Ramos (cell line): Measurements from ENCODE around the gene CLPTM1L.
"Not testable (repeated sequence)": the region's sequence is repeated elsewhere in the genome, so short reads cannot be mapped to it uniquely, and the experiment has no call there.

Source experiments
- in situ Hi-C: fragments of 300-500 bp; cut with MboI; formaldehyde crosslinking; loops from one replicate; pipeline ENCODE4 v1.14.3; 2022; ENCODE audit warnings: low sequenced_read_pairs; ENCODE audit not compliant: unreplicated experiment

CLPTM1L gene

DNA sequence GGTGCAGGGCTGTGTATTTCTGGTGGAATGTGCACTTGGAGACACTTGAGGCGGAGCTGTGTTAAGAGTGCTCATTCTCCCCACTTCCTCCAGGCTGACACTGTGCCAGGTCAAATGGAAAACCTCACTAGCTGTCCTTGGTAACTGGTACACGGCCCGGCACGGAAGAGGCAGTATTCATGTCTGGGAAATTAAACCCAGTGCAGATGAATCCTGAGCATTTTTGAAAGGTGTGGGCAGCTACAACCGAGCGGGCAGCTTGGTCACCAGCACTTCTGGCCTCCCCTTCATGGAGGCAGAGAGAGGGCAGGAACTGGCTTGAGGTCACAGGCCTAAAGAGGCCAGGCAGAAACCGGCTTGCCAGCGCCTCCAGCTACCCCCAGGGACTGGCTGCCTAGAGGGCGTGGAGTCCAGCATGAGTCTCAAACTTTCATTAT lies 1.6 kb downstream of the CLPTM1L start:
- in situ Hi-C loops = no loop called here

DNA sequence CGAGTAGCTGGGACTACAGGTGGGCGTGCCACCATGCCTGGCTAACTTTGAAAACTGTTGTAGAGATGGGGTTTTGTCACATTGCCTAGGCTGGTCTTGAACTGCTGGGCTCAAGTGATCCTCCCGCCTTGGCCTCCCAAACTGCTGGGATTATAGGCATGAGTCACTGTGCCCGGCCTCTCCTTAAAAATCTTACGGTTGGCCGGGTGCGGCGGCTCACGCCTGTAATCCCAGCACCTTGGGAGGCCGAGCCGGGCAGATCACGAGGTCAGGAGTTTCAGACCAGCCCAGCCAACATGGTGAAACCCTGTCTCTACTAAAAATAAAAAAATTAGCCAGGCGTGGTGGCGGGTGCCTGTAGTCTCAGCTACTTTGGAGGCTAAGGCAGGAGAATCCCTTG lies 2.2 kb downstream of the CLPTM1L start:
- in situ Hi-C loops = not testable (repeated sequence)

DNA sequence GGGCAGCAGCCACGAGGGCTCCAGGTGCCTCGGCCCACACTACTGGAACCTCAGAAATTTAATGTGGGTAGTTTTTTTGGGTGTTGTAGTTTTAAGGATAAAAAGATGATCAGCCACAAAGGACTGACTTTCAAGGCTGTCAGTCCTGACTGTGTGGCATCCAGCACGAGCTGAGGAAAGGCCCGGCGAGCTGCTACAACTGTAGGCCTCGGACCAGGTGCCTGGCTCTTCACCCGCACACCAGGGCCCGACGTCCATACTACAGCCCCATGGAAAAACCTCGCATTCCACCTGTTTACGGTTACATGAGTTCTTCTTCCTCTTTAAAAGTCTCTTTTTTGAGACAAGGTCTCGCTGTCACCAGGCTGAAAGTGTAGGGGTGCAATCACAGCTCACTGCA lies 2.6 kb downstream of the CLPTM1L start:
- in situ Hi-C loops = no loop called here

DNA sequence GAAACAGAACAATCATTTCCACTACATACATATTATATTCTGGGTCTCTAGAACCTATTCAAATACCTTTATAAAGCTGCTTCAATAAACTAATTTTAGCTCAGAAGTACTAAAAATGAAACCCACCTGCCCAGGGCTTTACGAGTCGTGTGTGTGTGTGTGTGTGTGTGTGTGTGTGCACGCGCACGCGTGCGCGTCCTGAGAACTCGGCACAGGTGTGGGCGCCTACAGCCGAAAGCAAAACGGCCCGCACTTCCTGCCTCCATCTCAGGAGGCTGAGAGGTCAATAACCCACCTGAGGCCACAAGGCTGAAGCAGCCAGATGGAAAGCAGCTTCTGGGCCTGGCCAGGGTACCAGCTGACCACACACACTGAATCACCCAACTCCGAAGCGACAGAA lies 3.0 kb downstream of the CLPTM1L start:
- in situ Hi-C loops = no loop called here

DNA sequence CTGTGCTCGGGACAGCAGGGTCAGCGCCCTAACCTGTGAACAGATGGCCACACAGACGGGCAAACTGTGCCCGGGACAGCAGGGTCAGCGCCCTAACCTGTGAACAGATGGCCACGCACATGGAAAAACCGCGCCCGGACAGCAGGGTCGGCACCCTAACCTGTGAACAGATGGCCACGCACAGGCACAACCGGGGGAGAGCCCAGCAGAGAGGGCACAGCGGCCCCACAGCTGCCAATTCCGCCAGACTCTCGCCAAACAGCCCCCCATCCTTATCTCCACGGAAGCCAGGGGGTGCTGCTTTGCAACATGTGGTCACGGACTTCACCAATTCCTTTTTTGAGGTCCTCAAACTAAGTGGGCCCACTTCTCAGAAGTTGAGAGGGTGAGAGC lies 5.1 kb downstream of the CLPTM1L start:
- in situ Hi-C loops = not testable (repeated sequence)

DNA sequence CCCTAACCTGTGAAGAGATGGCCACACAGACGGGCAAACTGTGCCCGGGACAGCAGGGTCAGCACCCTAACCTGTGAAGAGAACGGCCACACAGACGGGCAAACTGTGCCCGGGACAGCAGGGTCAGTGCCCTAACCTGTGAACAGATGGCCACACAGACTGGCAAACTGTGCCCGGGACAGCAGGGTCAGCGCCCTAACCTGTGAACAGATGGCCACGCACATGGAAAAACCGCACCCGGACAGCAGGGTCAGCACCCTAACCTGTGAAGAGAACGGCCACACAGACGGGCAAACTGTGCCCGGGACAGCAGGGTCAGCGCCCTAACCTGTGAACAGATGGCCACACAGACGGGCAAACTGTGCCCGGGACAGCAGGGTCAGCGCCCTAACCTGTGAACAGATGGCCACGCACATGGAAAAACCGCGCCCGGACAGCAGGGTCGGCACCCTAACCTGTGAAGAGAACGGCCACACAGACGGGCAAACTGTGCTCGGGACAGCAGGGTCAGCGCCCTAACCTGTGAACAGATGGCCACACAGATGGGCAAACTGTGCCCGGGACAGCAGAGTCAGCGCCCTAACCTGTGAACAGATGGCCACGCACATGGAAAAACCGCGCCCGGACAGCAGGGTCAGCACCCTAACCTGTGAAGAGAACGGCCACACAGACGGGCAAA lies 5.6 kb downstream of the CLPTM1L start:
- in situ Hi-C loops = not testable (repeated sequence)

DNA sequence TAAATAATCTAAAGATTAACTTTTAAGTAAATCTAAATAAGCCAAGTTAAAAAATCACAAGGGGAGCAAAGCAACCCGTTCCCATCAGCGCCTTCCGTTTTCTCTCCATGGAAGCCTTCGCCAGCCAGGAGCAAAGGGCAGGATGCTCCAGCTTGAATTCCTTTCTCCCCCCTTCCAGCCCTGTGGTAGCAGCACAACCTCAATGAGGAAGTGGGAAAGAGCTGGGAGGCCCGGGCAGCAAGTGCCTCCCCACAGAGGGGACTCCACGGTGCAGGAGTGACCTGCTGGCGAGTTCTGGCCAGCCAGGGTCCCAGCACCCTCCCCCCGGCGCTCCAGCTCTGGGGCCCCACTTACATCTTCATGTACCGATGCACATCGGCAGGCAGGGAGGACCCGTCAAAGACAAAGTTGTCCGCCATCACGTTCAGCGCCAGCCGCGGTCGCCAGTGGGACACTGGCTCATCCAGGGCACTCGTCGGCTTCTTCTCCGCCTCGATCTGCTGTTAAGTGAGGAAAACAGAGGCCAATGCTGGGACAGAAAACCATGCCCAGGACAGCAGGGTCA lies 6.3 kb downstream of the CLPTM1L start:
- in situ Hi-C loops = no loop called here

DNA sequence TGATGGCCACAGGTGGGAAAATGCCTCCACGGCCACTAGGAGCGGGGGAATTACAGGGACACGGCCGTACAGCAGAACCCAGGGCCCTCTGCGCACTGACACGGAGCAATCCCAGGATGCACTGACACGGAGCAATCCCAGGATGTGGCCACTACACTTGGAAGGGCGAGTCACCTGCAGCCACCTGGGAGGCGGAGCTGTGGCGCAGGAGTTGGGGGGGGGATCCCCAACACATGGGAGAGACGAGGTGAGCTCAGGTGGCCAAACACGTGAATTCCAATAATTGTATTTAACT lies 6.8 kb downstream of the CLPTM1L start:
- in situ Hi-C loops = no loop called here

DNA sequence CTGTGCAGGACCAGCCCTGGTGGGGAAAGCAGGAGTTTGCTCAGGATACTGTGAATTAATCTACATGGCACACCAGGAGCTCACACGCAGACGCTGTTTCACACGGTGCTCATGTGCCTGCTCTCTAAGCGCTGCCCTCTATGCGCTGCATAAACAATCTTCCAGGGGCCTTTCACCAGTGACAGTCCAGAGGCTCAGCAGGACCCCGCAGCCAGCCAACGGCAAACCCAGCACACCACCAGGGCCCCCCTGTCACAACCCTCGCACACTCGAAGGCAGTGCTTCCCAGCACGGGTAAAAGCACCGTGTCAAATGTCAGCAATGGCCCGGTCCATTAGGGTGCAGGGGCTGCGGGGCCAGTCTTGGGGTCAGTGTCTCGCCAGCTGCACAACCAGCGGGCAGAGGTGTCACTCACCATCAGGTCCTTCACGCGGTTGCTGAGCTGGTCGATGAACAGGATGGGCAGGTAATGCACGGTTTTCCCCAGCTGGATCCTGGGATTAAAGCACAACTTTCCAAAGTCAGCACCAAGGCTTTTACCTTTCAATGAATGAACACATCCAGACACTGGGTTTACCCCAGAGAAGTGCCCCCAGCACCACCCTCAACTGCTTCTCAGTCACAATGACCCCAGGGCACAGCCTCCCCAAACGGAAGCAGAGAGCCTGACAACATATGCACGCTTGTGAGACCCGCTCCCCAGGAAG lies 7.3 kb downstream of the CLPTM1L start:
- in situ Hi-C loops = no loop called here

DNA sequence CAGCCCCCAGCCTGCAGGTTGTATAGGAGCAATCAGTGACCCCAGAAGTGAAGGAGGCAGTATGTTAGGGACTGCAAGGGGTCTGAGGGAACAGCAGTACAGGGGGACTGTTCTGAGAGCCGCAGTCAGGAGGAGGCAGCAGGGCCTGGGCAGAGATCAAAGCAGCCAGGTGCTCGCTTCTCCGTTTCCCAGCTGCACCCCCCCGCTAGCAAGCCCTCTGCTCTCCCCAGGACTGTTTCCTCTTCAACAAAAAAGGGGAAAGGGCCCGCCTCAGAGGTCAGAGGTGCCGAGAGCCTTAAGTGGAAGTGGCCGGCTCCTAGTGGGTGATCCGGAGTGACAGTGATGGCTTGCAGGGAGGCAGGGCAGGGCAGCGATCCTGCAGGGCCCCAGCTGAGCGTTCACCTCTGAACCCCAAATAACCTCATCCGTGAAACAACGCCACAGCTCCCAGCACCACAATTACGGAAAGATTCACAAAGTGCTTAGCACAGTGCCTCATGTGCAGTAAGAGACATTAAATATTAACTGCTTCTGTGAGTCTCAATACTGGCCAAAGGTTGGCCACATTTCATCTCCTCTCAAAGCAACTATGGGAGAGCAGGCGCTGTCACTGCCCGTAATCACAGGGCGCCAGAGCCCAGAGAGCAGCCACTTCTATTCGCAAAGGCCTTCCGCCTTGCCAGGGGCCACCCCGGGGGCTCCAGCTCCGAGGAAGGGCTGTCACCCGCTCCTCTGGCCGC lies 8.0 kb downstream of the CLPTM1L start:
- in situ Hi-C loops = no loop called here

DNA sequence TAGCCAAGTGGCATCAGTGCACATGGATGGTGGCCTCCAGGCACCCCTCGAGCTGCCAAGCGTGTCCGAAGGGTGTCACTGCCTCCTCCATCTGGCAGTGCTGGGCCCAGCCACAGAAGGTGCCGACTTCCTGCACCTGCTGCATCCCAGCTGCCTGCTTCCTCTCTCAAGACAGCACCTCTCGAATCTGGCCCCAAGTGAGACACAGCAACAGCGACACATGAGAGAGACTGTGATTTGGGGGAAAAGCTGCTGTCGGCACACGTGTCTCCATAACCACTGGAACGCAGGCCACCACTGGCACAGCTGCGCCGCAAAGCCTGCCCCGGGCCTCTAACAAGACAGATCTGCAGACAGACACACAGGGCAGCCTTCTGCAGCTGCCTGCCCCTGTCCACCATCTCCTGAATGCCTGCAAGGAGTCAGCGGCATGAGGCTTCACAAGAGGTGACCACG lies 8.8 kb downstream of the CLPTM1L start:
- in situ Hi-C loops = no loop called here

DNA sequence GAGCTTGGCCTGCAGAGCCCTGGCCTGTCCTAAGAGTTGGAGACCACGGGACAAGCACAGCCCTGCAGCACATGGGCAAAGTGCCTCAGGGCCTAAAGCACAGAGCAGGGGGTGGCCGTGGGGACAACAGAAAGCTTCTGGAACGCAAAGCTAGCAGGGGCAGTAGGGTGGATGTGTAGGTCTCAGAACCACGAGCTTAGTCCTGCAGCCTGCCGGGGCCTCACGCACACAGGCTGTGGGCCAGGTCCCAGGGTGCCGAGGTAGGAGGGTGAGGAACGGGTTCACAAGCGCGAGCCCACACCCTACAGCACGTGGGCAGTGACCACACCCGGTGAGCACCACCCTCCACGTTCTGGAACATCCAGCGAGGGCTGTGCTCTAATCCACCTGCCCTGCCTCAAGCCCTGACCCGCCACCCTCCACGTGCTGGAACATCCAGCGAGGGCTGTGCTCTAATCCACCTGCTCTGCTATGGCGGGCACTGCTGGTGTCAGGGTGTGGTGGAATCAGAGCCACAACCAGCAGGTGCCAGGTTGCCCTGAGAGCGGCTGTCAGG lies 9.3 kb downstream of the CLPTM1L start:
- in situ Hi-C loops = no loop called here

DNA sequence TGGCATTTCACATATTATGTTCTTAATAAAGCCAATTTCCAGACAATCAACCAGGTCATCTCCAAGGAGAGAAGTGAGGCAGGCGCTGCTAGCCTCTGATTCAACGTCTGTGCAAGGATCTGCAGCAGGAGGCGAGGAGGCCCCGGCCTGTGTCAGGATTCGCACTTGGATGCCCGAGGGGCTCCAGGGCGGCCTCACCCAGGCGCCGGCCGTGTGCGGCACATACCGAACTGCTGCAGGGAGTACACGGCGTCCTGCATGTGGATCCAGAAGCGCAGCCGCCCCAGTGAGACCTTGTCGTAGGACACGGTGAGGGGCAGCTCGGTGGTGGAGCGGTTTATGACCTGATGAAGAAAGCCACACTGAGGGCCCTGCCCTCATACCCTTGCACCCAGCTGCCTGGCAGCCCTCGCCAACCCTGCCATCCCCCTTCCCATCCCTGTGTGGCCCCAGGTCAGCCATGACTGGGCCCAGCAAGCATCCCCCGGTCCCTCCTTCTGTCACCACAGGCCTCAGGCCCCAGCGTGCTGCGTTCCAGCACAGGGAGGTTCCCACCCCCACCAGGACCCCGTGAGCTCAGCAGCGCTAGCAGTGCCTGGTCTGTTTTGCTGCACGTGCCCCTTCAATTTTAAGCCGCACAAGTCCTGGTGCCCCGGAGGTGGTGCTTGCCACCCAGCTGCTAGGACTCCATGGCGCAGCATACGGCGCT lies 9.9 kb downstream of the CLPTM1L start:
- in situ Hi-C loops = no loop called here

DNA sequence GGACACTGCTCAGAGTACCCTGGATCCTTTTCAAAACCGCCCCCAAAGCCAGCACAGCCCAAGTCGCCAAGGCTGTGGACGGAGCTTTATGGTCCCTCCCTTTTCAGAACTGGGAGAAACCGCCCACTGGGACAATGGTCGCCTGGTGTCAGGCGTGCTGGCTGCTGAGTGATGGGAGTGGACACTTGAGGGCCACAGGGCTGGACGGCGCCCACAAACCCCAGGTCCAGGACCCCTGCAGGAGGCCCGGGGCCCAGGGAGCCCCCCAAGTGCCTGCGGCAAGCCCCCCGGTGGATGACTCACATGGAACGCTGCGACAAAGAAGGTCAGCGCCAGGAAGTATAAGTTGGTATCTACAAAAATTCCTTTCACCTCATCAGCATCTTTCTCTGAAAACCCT lies 10.9 kb downstream of the CLPTM1L start:
- in situ Hi-C loops = no loop called here

DNA sequence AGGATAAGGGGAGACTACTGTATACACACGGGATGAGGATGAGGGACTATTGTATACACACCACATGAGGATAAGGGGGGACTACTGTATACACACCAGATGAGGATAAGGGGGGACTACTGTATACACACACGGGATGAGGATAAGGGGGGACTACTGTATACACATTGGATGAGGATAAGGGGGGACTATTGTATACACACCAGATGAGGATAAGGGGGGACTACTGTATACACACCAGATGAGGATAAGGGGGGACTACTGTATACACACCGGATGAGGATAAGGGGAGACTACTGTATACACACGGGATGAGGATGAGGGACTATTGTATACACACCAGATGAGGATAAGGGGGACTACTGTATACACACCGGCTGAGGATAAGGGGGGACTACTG lies 11.6 kb downstream of the CLPTM1L start:
- in situ Hi-C loops = not testable (repeated sequence)

DNA sequence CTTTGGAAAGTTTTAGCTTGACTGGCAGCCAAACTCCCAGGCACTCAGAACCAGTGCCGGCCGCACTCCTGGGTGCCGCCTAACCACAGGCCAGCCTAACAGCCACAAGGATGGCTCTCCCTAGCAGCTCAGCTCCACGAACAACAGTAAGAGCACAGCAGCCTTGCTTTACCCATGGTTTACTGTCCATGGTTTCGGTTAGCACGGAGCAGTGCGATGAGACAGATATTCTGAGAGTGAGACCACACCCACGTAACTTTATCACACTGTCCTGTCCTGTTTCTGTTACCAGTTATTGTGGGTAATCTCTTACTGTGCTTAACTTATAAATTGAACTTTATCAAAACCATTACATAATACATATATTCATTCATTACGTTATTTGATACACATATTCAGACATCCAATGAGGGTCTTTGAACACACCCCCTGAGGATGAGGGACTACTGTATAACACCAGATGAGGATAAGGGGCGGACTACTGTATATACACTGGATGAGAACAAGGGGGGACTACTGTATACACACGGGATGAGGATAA lies 12.4 kb downstream of the CLPTM1L start:
- in situ Hi-C loops = no loop called here

DNA sequence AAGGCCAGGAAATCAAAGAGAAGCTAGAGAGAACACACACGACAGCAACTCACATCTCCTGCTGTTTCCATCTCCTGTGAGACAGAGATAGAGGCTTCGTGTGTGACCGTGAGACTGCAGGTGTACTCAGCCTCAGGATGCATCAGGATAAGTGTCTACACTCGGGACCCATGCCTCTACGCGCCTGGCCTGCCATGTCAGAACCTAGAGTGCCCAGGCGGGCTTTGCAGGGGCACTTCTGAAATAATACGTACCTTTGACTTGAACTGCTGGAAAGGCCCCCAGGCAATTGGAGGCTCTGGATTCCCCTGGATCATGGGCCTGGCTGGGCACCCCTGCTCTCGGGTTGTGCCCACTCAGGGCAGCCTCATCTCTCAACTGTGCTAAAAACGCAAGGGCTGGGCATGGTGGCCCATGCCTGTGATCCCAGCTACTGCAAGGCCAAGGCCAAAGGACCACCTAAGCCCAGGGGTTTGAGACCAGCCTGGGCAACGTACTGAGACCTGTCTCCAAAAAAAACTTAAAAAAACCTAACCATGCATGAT lies 13.0 kb downstream of the CLPTM1L start:
- in situ Hi-C loops = no loop called here

DNA sequence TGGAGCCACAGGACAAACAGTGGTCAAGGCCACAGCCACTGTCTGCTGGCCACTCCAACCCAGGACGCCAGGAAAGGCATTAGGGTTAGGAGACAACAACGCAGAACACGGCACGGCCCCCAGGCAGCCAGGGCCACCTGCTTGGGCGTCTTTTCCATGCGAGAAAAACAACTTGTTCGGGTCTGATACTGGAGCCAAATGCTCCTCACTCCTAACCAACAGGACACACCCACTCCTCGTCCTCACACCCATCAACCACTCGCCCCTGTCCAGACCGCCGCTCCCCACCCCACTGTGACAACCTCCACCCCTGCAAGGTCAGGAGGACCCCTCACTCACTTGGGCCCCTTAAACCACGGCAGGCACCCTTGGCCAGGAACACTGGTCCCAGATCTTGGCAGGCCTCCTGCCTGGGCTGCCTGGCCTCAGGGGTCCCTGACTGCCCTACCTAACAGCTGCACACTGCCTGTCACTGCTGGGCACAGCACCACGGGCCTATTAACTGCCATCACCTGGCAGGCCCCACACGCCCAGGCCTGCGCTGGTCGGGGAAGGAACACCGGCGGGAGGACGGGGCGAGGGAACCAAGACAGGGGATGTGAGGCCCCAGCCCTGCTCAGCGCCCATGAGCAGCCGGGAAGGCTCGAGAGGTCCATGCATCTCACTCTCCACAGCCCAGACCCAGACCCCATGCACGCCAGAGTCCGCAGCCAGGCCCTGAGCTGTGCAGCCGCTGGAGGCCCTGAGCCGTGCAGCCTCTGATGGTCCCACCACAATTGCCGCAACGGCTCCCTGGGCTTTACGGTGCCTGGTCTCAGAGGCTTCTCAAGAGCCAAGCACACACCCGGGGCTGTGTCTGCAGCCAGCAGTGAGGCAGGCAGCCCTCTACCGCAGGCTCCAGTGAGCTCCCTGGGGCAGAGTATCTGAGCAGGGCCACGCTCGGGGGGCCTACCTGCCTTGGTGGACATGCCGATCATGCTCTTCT lies 13.8 kb downstream of the CLPTM1L start:
- in situ Hi-C loops = no loop called here
